ENCODE data around the gene PIGB. TPM values are rescaled to one million over a fixed set of nuclear protein-coding genes. Genes with fewer than 3 reads are reported as not detected.
A peak's percentile ranks its signal among the peaks of the same experiment; 100 is the strongest.

The PIGB gene
- total and polyA plus RNA-seq, 2 of the 13 experiments (the other 11 are each of a cell fraction or from before 2014, with no cell fraction given), result 14.5 to 19.1 TPM

DNA sequence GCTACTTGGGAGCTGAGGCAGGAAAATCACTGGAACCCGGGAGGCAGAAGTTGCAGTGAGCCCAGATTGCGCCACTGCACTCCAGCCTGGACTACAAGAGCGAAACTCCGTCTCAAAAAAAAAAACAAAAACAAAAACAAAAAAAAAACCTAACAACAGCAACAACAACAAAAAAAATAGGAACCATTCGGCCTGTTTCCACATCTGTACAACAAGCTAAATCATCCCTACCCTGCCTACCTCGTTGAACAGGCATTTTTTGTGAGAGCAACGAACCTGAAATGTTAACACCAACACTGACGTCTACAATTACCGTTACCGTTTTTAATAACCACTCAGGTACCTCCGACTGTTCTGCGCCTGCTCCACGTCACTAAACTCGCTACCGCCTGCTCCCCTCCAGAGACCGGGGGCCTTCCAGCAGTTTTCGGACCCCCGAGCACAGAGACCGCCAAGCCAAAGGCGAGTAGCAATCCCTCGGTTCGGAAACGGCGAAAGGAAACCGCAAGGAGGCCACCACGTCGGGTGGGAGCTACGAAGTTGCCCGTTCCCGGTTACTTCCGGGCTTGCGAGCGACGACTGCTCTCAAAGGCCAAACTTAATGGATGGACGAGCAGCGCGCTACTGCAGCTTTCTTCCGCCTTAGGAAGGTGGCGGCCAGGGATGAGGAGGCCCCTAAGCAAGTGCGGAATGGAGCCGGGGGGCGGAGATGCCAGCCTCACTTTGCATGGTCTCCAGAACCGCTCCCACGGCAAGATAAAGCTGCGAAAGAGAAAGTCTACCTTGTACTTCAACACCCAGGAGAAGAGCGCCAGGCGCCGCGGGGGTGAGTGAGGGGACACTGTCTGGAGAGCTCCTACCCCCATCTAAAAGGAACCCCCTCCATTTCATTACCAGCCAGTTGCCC is at the start of gene PIGB, which contains the start of gene PIGBOS1 (continued):
- TF ChIP-seq NBN (conservative IDR thresholded peaks at IDR 0.05) (no peak), NFIB (CRISPR knock-in tag; IDR thresholded peaks at IDR 0.05; ENCODE audit: borderline replicate concordance) (no peak), SALL1 (CRISPR knock-in tag; IDR thresholded peaks at IDR 0.05) (peak; percentile 86), FOSL2 (CRISPR knock-in tag; IDR thresholded peaks at IDR 0.05) (peak; percentile 37), JUNB (CRISPR knock-in tag; IDR thresholded peaks at IDR 0.05; ENCODE audit: borderline replicate concordance) (no peak), YY1 (IDR thresholded peaks at IDR 0.05; ENCODE audit: insufficient read depth, insufficient replicate concordance, low read depth, low read length) (peak; percentile 84), SMAD9 (CRISPR knock-in tag; IDR thresholded peaks at IDR 0.05) (no peak), ZSCAN22 (CRISPR knock-in tag; IDR thresholded peaks at IDR 0.05) (no peak), CHD2 (IDR thresholded peaks at IDR 0.05; ENCODE audit: low read depth, low read length) (0 out of 2 replicates have a peak, but pooled peaks have one; percentile 19), GATA4 (IDR thresholded peaks at IDR 0.05; ENCODE audit: borderline replicate concordance, low read depth) (no peak), ZNF263 (CRISPR knock-in tag; IDR thresholded peaks at IDR 0.05) (no peak), JUND (CRISPR knock-in tag; IDR thresholded peaks at IDR 0.05) (no peak), SP1 (IDR thresholded peaks at IDR 0.05) (no peak), SP1 (CRISPR knock-in tag; IDR thresholded peaks at IDR 0.05) (no peak; the same call in 1 of the 2 replicates), ZSCAN25 (CRISPR knock-in tag; IDR thresholded peaks at IDR 0.05) (0 out of 2 replicates have a peak, but pooled peaks have one; percentile 51), MTF1 (CRISPR knock-in tag; IDR thresholded peaks at IDR 0.05) (no peak), NFE2 (CRISPR knock-in tag; IDR thresholded peaks at IDR 0.05) (no peak), ZNF83 (CRISPR knock-in tag; IDR thresholded peaks at IDR 0.05; ENCODE audit: borderline replicate concordance) (peak; percentile 65; the same call in 1 of the 2 replicates), TOPORS (CRISPR knock-in tag; IDR thresholded peaks at IDR 0.05) (no peak), TARDBP (CRISPR knock-in tag; IDR thresholded peaks at IDR 0.05) (peak; percentile 77; the same call in 1 of the 2 replicates)
- TF ChIP-seq, protein P1, sequence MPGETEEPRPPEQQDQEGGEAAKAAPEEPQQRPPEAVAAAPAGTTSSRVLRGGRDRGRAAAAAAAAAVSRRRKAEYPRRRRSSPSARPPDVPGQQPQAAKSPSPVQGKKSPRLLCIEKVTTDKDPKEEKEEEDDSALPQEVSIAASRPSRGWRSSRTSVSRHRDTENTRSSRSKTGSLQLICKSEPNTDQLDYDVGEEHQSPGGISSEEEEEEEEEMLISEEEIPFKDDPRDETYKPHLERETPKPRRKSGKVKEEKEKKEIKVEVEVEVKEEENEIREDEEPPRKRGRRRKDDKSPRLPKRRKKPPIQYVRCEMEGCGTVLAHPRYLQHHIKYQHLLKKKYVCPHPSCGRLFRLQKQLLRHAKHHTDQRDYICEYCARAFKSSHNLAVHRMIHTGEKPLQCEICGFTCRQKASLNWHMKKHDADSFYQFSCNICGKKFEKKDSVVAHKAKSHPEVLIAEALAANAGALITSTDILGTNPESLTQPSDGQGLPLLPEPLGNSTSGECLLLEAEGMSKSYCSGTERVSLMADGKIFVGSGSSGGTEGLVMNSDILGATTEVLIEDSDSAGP (CRISPR knock-in tag; IDR thresholded peaks at IDR 0.05; ENCODE audit: borderline replicate concordance), result peak; percentile 83
- TF ChIP-seq, protein P2, sequence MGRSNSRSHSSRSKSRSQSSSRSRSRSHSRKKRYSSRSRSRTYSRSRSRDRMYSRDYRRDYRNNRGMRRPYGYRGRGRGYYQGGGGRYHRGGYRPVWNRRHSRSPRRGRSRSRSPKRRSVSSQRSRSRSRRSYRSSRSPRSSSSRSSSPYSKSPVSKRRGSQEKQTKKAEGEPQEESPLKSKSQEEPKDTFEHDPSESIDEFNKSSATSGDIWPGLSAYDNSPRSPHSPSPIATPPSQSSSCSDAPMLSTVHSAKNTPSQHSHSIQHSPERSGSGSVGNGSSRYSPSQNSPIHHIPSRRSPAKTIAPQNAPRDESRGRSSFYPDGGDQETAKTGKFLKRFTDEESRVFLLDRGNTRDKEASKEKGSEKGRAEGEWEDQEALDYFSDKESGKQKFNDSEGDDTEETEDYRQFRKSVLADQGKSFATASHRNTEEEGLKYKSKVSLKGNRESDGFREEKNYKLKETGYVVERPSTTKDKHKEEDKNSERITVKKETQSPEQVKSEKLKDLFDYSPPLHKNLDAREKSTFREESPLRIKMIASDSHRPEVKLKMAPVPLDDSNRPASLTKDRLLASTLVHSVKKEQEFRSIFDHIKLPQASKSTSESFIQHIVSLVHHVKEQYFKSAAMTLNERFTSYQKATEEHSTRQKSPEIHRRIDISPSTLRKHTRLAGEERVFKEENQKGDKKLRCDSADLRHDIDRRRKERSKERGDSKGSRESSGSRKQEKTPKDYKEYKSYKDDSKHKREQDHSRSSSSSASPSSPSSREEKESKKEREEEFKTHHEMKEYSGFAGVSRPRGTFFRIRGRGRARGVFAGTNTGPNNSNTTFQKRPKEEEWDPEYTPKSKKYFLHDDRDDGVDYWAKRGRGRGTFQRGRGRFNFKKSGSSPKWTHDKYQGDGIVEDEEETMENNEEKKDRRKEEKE (IDR thresholded peaks at IDR 0.05), result no peak
- TF ChIP-seq, protein P3, sequence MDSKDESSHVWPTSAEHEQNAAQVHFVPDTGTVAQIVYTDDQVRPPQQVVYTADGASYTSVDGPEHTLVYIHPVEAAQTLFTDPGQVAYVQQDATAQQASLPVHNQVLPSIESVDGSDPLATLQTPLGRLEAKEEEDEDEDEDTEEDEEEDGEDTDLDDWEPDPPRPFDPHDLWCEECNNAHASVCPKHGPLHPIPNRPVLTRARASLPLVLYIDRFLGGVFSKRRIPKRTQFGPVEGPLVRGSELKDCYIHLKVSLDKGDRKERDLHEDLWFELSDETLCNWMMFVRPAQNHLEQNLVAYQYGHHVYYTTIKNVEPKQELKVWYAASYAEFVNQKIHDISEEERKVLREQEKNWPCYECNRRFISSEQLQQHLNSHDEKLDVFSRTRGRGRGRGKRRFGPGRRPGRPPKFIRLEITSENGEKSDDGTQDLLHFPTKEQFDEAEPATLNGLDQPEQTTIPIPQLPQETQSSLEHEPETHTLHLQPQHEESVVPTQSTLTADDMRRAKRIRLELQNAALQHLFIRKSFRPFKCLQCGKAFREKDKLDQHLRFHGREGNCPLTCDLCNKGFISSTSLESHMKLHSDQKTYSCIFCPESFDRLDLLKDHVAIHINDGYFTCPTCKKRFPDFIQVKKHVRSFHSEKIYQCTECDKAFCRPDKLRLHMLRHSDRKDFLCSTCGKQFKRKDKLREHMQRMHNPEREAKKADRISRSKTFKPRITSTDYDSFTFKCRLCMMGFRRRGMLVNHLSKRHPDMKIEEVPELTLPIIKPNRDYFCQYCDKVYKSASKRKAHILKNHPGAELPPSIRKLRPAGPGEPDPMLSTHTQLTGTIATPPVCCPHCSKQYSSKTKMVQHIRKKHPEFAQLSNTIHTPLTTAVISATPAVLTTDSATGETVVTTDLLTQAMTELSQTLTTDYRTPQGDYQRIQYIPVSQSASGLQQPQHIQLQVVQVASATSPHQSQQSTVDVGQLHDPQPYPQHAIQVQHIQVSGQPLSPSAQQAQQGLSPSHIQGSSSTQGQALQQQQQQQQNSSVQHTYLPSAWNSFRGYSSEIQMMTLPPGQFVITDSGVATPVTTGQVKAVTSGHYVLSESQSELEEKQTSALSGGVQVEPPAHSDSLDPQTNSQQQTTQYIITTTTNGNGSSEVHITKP (CRISPR knock-in tag; IDR thresholded peaks at IDR 0.05; ENCODE audit: low read depth), result peak; percentile 86

Measured in HepG2 (cell line).